Endothelial cell of umbilical vein (primary cell): ENCODE results near the gene PEX3.

ENCODE experiments used
- CTCF ChIP-seq, 2 donors: IDR thresholded peaks; 1 replicate in 1 of 2; 2 replicates in 1 of 2; pipeline ENCODE4 v1.5.1; 2011; ENCODE audit warnings: low read length in 2 of 2, mild to moderate bottlenecking in 2 of 2, moderate library complexity in 2 of 2, control low read depth in 1 of 2, inconsistent platforms in 1 of 2, low read depth in 1 of 2; ENCODE audit not compliant: insufficient read depth in 1 of 2; ENCODE audit errors: extremely low read depth in 1 of 2
- POLR2AphosphoS5 ChIP-seq: IDR thresholded peaks from 2 replicates; pipeline ENCODE4 v1.6.1; 2012; ENCODE audit warnings: low read depth, mild to moderate bottlenecking, control low read depth, low read length, moderate library complexity; ENCODE audit not compliant: insufficient read depth

GRCh38 chr6:143496974-143497373 lies 46.4 kb downstream of the PEX3 start:
- TF ChIP-seq POLR2AphosphoS5 (no peak), CTCF (IDR thresholded peaks at IDR 0.05; ENCODE audit: extremely low read depth in 1 of 2, insufficient read depth in 1 of 2, low read depth in 1 of 2, low read length in 2 of 2) (no peak)
